ENCODE data around the gene BEGAIN.

Gene BEGAIN, protein sequence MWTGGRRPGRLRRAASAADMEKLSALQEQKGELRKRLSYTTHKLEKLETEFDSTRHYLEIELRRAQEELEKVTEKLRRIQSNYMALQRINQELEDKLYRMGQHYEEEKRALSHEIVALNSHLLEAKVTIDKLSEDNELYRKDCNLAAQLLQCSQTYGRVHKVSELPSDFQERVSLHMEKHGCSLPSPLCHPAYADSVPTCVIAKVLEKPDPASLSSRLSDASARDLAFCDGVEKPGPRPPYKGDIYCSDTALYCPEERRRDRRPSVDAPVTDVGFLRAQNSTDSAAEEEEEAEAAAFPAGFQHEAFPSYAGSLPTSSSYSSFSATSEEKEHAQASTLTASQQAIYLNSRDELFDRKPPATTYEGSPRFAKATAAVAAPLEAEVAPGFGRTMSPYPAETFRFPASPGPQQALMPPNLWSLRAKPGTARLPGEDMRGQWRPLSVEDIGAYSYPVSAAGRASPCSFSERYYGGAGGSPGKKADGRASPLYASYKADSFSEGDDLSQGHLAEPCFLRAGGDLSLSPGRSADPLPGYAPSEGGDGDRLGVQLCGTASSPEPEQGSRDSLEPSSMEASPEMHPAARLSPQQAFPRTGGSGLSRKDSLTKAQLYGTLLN

DNA sequence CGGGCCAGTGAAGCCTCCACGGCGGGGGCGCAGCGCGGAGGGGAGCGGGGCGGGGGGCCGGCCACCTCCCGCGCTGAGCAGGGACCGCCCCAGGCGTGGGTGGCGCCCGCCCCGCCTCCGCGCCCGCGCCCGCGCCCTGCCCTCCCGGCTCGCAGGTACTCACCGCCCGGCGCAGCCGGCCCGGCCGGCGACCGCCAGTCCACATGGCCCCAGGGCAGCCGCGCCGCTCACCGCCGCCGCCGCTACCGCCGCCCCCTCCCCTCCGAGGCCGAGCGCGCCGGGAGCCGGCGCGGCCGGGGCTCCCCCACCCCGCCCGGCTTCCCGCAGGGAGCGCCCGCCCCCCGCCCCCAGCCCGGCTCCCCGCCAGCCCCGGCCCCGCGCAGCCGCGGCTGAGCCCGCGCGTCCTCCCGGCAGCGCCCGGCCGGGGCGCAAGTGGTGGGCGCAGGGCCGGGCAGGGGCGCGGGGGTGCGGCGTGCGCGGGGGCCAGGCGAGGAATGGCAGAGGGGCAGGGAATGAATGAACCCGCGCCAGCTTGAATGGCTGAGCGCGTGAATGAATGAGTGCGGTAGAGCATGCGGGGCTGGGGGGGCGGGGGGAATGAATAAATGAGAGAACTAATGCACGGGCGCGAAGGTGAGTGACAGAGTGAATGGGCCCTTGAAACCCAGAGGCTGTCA, at the start of gene BEGAIN:
TSS of gene BEGAIN (minus strand) at position 332 of the 677 bp plus-strand sequence. CDS start at position 205, 127 bp downstream.
- peak; percentile 35 for DNase-seq

GRCh38 chr14:100636559-100636958, 49.3 kb upstream of the BEGAIN start:
- no peak for DNase-seq

DNA sequence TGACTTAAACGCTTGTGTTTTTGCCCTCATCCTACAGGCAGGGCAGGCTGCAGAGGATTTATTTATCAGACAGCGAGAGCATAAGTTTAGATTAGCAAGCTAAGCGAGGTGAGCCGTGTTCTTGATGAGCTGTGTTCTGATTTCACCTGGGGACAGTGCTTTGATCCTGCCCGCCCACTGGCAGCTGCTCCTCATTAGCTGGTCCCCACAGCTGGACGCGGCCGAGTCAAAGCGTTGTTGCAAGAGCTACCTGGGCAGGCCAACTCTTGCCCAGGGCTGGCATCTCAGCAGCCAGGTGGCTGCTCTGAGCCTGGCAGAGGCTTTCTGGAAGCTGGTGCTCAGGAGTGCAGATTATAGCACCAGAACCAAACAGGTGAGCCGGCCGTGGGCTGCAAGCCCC, 46.8 kb upstream of the BEGAIN start:
- no peak for DNase-seq

- no peak for DNase-seq
Observed at GRCh38 chr14:100633406-100633805, 46.2 kb upstream of the BEGAIN start.

GRCh38 chr14:100629696-100630095, 42.5 kb upstream of the BEGAIN start:
- DNase-seq = no peak

- DNase-seq = no peak
Observed at GRCh38 chr14:100629098-100629497, 41.9 kb upstream of the BEGAIN start.

DNA sequence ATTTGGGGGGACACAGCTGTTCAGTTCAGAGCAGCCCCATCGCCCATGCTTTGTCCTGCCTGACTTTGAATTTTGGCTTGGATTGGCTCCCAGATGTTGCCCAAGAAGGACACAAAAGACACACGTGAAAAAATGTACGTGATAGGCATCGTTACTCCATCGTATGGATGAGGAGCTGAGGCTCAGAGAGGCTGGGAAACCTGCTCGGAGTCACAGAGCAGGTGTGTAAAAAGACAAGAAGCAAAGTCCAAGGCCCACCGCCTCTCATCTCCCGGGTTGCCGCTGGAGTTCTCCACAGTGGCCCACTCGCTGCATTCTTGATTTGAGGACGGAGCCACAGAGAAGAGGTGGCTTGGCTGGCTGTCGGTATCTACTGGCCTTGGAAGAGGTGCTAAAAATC, 41.0 kb upstream of the BEGAIN start:
- DNase-seq = no peak

DNA sequence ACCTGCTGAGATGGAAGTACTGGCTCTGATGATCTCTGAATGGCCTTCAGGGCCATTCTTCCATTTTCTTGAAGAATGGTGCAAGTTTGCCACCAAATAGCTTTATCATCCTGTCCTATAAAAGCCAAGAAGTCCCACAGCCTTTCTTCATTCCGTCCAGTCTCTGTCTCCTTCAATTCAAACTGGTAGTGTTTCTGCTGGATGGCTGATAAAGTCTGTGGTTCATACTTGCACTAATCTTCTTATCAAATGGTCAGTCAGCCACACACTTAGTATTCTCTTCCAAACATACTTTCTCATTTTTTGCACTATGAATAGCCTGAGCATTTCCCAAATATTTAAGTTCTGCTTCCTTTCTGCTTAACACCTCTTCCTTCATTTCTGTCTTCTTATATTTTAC, 39.4 kb upstream of the BEGAIN start:
- DNase-seq = no peak

DNA sequence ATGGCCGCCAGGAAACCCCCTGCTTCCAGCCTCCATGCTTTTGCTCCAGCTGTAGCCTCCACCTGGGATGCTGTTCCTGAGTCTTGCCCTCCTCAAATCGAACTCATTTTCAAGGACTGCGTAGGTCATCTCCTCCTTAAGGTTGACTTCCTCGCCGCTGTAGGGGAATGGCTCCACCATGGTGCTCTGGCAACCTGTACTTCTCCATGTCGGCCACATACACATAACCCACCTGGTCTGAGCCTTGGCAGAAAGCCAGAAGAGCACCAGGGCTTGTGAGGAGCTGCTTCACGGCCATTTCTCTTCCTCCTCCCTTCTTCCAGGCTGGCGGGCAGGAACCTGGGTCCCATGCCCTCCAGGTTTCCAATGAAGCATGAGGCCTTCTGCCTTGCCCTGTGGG, 36.7 kb upstream of the BEGAIN start:
- no peak for DNase-seq

- DNase-seq = no peak
Observed at GRCh38 chr14:100623557-100623956, 36.3 kb upstream of the BEGAIN start.

DNA sequence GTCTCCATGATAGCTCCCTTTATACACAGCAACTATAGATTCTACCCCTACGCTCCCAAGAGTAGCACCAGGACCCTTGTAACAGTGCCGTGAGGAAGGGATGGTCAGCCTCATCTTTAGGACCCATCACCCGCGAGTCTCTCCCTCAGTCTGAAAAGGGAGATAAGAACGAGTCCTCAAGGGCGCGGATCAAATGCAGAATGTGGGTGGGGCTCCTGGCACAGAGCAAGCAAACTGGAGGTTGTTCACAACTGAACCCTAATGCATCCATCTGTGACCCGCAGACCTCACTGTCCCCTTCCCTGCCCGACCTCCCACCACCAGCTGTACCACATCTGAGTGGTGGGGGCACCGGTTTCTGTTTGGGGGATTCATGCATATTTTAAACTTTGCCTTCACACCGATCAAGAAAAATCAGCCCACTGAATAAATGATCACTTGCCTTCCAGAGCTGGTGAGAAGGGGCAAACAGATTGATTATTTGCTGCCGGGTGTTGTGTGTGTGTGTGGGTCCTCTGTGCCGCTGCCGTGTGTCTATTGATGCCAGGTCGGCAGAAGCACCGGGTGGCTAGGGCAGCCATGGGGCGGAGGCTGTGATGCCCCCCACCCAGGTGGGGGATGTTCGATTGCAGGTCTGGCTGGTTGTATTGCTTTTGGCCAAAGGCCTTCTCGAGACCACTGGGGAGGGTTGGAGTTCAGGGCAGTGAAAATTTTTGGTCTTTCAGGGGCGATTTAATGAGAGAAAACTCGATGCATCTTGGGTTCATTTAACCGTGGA, 35.7 kb upstream of the BEGAIN start:
- DNase-seq = no peak

GRCh38 chr14:100622224-100622623, 35.0 kb upstream of the BEGAIN start:
- DNase-seq = no peak

DNA sequence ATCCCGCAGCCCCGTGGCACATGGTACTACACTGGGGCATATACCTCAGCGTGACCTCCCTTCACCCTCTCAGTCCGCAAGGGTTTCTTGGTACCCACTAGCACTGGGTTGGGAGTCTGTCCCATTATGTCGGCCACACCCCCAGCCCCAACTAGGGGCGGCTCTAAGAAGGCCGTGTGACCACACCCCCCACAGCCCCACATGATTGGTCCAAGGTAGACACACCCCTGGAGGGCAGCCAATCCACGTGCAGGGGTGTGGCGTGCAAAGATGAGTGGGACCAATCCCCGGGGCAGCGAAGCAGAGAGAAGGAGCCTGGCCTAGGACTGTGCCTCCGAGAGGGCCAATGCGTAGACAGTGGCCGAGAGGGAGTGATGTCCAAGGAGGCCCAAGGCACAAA, 34.6 kb upstream of the BEGAIN start:
- DNase-seq = peak; percentile 25

DNA sequence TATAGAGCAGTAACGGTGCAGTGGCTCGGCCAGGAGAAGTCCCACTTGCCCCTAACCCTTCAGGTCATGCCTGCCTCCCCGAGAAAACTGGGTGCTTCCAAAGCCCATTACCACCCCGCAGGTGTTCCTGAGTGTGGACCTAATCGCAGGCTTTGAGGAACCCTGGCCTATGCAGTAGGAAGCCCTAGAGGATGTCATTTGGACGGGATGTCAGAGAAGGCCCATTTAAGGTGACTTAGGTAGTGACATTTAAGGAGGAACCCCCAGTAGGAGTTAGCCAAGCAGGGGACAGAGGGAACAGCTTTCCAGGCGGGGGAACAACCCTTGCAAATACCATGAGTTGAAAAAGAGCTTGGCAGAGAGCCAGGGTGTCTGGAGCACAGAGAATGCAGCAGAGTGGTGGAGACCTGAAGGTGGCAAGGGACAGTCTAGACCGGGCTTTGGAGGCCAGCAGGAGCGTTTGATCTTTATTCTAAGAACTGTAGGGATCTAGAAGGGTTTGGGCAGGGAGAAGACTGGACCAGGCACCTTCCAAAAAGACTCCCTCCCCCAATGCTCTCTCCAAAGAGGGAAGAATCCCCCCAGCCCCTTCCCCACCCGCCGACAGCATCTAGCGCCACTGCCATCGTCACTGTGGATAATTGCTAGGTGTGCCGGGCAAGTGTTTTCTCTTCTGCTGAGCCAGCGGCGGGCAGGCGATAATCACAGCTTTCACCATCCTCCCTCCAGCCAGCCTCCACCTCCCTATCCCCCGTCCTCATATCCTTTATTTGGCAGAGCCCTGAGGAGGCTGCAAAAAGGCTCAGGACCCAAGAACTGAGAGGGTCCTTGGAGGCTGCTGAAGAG, 33.3 kb upstream of the BEGAIN start:
- DNase-seq = no peak

GRCh38 chr14:100619396-100620254, 32.4 kb upstream of the BEGAIN start:
- no peak for DNase-seq

- DNase-seq = no peak
Observed at GRCh38 chr14:100618763-100619320, 31.6 kb upstream of the BEGAIN start.

DNA sequence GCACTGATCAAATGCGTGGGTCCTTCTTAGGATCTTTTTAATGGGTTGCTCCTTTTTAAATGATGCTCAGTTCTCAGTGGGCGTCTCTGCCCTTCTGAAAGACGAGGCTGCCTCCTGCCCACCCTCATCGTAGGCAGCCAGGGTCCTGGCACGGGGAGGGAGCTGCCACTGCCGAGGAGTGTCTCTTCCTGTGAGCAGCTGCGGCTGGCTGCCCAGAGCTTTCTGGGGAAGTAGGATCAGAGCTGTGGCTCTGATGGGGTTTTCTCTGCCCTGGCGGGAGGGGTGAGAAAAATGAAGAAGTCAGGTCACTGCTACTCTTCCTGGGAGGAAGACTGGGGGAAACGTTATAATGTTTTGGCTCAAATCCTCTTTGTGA, 31.1 kb upstream of the BEGAIN start:
- no peak for DNase-seq

DNA sequence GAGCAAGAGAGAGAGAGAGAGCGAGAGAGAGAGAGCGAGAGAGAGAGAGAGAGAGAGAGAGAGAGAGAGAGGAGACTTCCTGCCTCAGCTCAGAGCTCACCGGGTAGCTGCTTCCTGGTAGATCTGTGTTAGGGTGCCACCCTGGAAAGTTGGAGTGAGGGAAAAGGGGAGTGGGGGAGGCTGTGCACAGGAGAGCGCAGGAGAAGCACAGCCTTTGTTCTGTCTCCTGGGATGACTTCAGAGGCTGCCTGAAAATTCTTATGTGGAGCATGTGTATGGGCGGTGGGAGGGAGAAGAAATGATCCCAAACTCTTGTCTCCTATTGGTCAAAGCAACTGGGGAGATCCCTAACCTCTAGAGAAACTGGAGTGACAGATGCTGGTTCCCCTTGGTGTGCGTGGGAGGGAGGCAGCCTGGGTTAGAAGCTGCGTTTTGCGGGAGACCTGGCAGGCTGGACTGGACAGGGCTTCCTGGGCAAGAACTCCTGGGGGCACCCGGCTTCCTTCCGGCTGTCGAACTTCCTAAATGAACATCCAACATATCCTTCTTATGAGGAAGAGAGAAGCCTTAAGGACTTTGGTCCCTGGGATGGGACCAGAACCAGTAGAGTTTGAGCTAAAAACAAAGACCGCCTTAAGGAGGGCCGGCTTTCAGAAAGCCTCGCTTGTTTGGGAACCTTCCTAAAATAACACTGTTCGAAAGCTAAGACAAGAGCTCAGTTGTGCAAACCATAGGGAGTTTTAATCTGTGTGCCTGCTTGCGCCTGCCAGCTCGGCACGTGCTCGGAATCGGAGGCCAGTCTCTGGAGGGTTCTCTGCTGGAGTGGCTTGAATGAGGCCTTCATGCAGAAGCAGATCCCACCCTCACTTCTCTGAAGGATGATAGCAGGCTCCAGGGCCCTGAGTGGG, 30.4 kb upstream of the BEGAIN start:
- DNase-seq = no peak

GRCh38 chr14:100616854-100617409, 29.7 kb upstream of the BEGAIN start:
- DNase-seq = no peak

Data from activated CD4-positive, alpha-beta T cell treated with anti-CD3 and anti-CD28 coated beads for 48 hours (primary cell).